H1 (cell line): ENCODE measurements around the gene PTTG1IP. TPM values are rescaled to one million over a fixed set of nuclear protein-coding genes. Genes with fewer than 3 reads are reported as not detected.

ENCODE experiments used
- BCL11A ChIP-seq, 2 experiments: IDR thresholded peaks; one replicate each; pipeline ENCODE4 v1.6.1; 2011; ENCODE audit warnings: low read depth in 2 of 2, low read length in 2 of 2, mild to moderate bottlenecking in 2 of 2
- CBX8 ChIP-seq: fragments of 300-800, 300-1000 bp; sonication (generic); IDR thresholded peaks from 2 replicates; pipeline ENCODE4 v1.7.1; 2016; ENCODE audit warnings: low read depth, low read length, borderline replicate concordance
- CHD1 ChIP-seq: IDR thresholded peaks from 2 replicates; pipeline ENCODE4 v1.6.1; 2012; ENCODE audit warnings: low read depth, low read length, improper control_type of control experiment
- CHD7 ChIP-seq: fragments of 300-600 bp; sonication (generic); IDR thresholded peaks from 2 replicates; pipeline ENCODE4 v1.7.1; 2012; ENCODE audit warnings: low read length, moderate library complexity, mild to moderate bottlenecking, inconsistent platforms; ENCODE audit not compliant: insufficient replicate concordance
- EGR1 ChIP-seq: IDR thresholded peaks from 2 replicates; pipeline ENCODE4 v1.6.1; 2011; ENCODE audit warnings: low read depth, low read length, borderline replicate concordance
- HDAC2 ChIP-seq, 2 experiments: fragments of 300-600 bp in 1 of 2; sonication (generic) in 1 of 2; IDR thresholded peaks; 2 replicates each; pipeline ENCODE4 v1.6.1; 2011 to 2012; ENCODE audit warnings: low read depth in 2 of 2, low read length in 2 of 2, mild to moderate bottlenecking in 2 of 2, moderate library complexity in 2 of 2, borderline replicate concordance in 1 of 2, inconsistent platforms in 1 of 2
- PHF8 ChIP-seq: fragments of 200-600 bp; sonication (generic); conservative IDR thresholded peaks from 2 replicates; pipeline ENCODE4 v1.7.1; 2012; ENCODE audit warnings: low read depth, mild to moderate bottlenecking, inconsistent platforms, low read length, moderate library complexity
- RAD21 ChIP-seq, 2 experiments: IDR thresholded peaks in 1 of 2; conservative IDR thresholded peaks in 1 of 2; 2 replicates each; pipeline ENCODE4 v1.6.1; 2011; ENCODE audit warnings: low read depth in 2 of 2, low read length in 2 of 2, improper control_type of control experiment in 1 of 2, inconsistent platforms in 1 of 2, mild to moderate bottlenecking in 1 of 2, moderate library complexity in 1 of 2
- RFX5 ChIP-seq: IDR thresholded peaks from 2 replicates; pipeline ENCODE4 v1.6.1; 2011; ENCODE audit warnings: low read depth, low read length, improper control_type of control experiment, borderline replicate concordance
- polyA plus RNA-seq, 7 experiments: library from polyadenylated mRNA; depleted of rRNA in 3 of 7; stranded (reverse) in 5 of 7; unstranded in 2 of 7; fragments of >200 nt in 5 of 7; fragments of 200-250 nt in 2 of 7; gene quantifications; 1 replicate in 5 of 7; 2 replicates in 1 of 7; 4 replicates in 1 of 7; pipeline versions ENCODE4 v1.2.1 to v1.2.3, GENCODE V29; 2011 to 2013; ENCODE audit warnings: missing spikeins in 2 of 7, mixed read lengths in 2 of 7
- total RNA-seq: library from RNA; stranded (reverse); fragmentation: NEBNext Ultra II Directional; extraction: Animal tissue kit (Norgen Biotek cat#: 25700); gene quantifications from 2 replicates; pipeline ENCODE4 v1.2.1, GENCODE V29; 2021

The PTTG1IP gene
- total and polyA plus RNA-seq, 2 of the 8 experiments (the other 6 are each of a cell fraction or from before 2014, with no cell fraction given), result 90.8 to 130 TPM

GRCh38 chr21:44914176-44914874, 40.8 kb upstream of the PTTG1IP start (continued):
- TF ChIP-seq CHD7 (no peak), CBX8 (no peak), EGR1 (no peak), PHF8 (no peak), RAD21 (IDR thresholded peaks at IDR 0.05 in 1 of 2, conservative IDR thresholded peaks at IDR 0.05 in 1 of 2; ENCODE audit: low read depth in 2 of 2, low read length in 2 of 2) (no peak), BCL11A (IDR thresholded peaks at IDR 0.05; ENCODE audit: low read depth in 2 of 2, low read length in 2 of 2) (no peak), CHD1 (no peak), RFX5 (no peak), HDAC2 (IDR thresholded peaks at IDR 0.05; ENCODE audit: borderline replicate concordance in 1 of 2, low read depth in 2 of 2, low read length in 2 of 2) (no peak)
- TF ChIP-seq, all 59 proteins: peak for 0
